Activated T-cell treated with anti-CD3 and anti-CD28 coated beads, Interleukin-2, amount 50 U/mL, for 72 hours (primary cell): ENCODE measurements around the gene RNF207. TPM values are rescaled to one million over a fixed set of nuclear protein-coding genes. Genes with fewer than 3 reads are reported as not detected.
A peak's percentile ranks its signal among the peaks of the same experiment; 100 is the strongest.

Experiments used
- ATAC-seq, 2 donors: fragments of 150-1000 bp; cut with Tn5 transposase; replicated peaks in 1 of 2; 2 replicates each; pipeline ENCODE4 v1.10.0; 2021; ENCODE audit warnings: moderate library complexity in 2 of 2, mild to moderate bottlenecking in 1 of 2
- DNase-seq, 2 donors: peaks; one replicate each; pipeline ENCODE4 v3.0.0; 2021 to 2022; ENCODE audit warnings: mixed read lengths in 1 of 2
- H3K27ac Mint-ChIP-seq: one replicate; pipeline ENCODE4 v1.8.0; 2022; ENCODE audit warnings: mild to moderate bottlenecking, moderate library complexity, mixed read lengths
- H3K27me3 Mint-ChIP-seq: one replicate; pipeline ENCODE4 v1.8.0; 2022; ENCODE audit warnings: low read depth, mixed read lengths
- H3K36me3 Mint-ChIP-seq, 2 donors: one replicate each; pipeline ENCODE4 v1.8.0; 2022; ENCODE audit warnings: mixed read lengths in 2 of 2, mild to moderate bottlenecking in 1 of 2; ENCODE audit not compliant: insufficient read depth in 2 of 2
- H3K4me1 Mint-ChIP-seq: one replicate; pipeline ENCODE4 v1.8.0; 2022; ENCODE audit warnings: low read depth, mixed read lengths
- H3K4me3 Mint-ChIP-seq, 2 donors: one replicate each; pipeline ENCODE4 v1.8.0; 2022; ENCODE audit warnings: mild to moderate bottlenecking in 2 of 2, mixed read lengths in 2 of 2, moderate library complexity in 2 of 2
- H3K9me3 Mint-ChIP-seq, 2 donors: one replicate each; pipeline ENCODE4 v1.8.0; 2022; ENCODE audit warnings: mixed read lengths in 2 of 2
- total RNA-seq, 2 donors: library from RNA; stranded (reverse); gene quantifications; one replicate each; pipeline ENCODE4 v1.2.3, GENCODE V29; 2022

The RNF207 gene
- total RNA-seq = 10 to 100 TPM in 1 of 2 donors, 1 to 10 TPM in 1; 9.5 to 14.9 TPM

GRCh38 chr1:6205849-6206519, at the start of gene RNF207:
Gene RNF207 (plus strand): TSS chr1:6206119. CDS start chr1:6206536, 417 bp downstream.
- Mint-ChIP-seq H3K27ac (no peak within 1 kb of the TSS), H3K9me3 (no peaks in the 10 kb centered on the region), H3K4me1 (peaks cover 5% of the 10 kb centered on the region), H3K27me3 (peaks cover 4% of the 10 kb centered on the region), H3K4me3 (peak within 1 kb of the TSS; percentile 83 to 84), H3K36me3 (no peaks in the 10 kb centered on the region)
- DNase-seq (peak; percentile 72 to 81), ATAC-seq (peak; percentile 75 to 85)

GRCh38 chr1:6157132-6157527, 48.8 kb upstream of the RNF207 start:
- Mint-ChIP-seq H3K4me1 (peaks cover 14% of the 10 kb centered on the region), H3K36me3 (no peaks in the 10 kb centered on the region), H3K4me3 (no peak overlapping the region), H3K27ac (no peak overlapping the region), H3K9me3 (no peaks in the 10 kb centered on the region), H3K27me3 (peaks cover 20% of the 10 kb centered on the region)
- no peak for DNase-seq
- ATAC-seq = no peak

GRCh38 chr1:6157528-6158174, 48.3 kb upstream of the RNF207 start:
- Mint-ChIP-seq H3K36me3 (no peaks in the 10 kb centered on the region), H3K27me3 (peaks cover 20% of the 10 kb centered on the region), H3K4me1 (peaks cover 14% of the 10 kb centered on the region), H3K27ac (no peak overlapping the region), H3K9me3 (no peaks in the 10 kb centered on the region), H3K4me3 (no peak overlapping the region)
- ATAC-seq (peak; percentile 74 to 84), DNase-seq (peak; percentile 32 to 37)

- peaks cover 20% of the 10 kb centered on the region for H3K27me3 Mint-ChIP-seq
- no peak overlapping the region for H3K4me3 Mint-ChIP-seq
- H3K27ac Mint-ChIP-seq = no peak overlapping the region
- no peak for ATAC-seq
- no peak for DNase-seq
- no peaks in the 10 kb centered on the region for H3K9me3 Mint-ChIP-seq
- peaks cover 14% of the 10 kb centered on the region for H3K4me1 Mint-ChIP-seq
- no peaks in the 10 kb centered on the region for H3K36me3 Mint-ChIP-seq
Observed at GRCh38 chr1:6158181-6158580, 47.7 kb upstream of the RNF207 start.

- no peak overlapping the region for H3K4me3 Mint-ChIP-seq
- no peak for DNase-seq
- no peaks in the 10 kb centered on the region for H3K9me3 Mint-ChIP-seq
- peaks cover 14% of the 10 kb centered on the region for H3K4me1 Mint-ChIP-seq
- H3K36me3 Mint-ChIP-seq = no peaks in the 10 kb centered on the region
- H3K27ac Mint-ChIP-seq = no peak overlapping the region
- no peak for ATAC-seq
- H3K27me3 Mint-ChIP-seq = peaks cover 27% of the 10 kb centered on the region
Observed at GRCh38 chr1:6162341-6162740, 43.6 kb upstream of the RNF207 start.

- peaks cover 27% of the 10 kb centered on the region for H3K27me3 Mint-ChIP-seq
- no peaks in the 10 kb centered on the region for H3K9me3 Mint-ChIP-seq
- no peaks in the 10 kb centered on the region for H3K36me3 Mint-ChIP-seq
- no peak for ATAC-seq
- no peak overlapping the region for H3K4me3 Mint-ChIP-seq
- no peak for DNase-seq
- no peak overlapping the region for H3K27ac Mint-ChIP-seq
- peaks cover 10% of the 10 kb centered on the region for H3K4me1 Mint-ChIP-seq
Observed at GRCh38 chr1:6162773-6163172, 43.1 kb upstream of the RNF207 start.

- DNase-seq (no peak), ATAC-seq (no peak)
- no peak overlapping the region for H3K4me3 Mint-ChIP-seq
- H3K9me3 Mint-ChIP-seq = no peaks in the 10 kb centered on the region
- peaks cover 5% of the 10 kb centered on the region for H3K4me1 Mint-ChIP-seq
- H3K27me3 Mint-ChIP-seq = peaks cover 30% of the 10 kb centered on the region
- H3K27ac Mint-ChIP-seq = no peak overlapping the region
- H3K36me3 Mint-ChIP-seq = no peaks in the 10 kb centered on the region
Observed at GRCh38 chr1:6163191-6163972, 42.5 kb upstream of the RNF207 start.

- peaks cover 31% of the 10 kb centered on the region for H3K27me3 Mint-ChIP-seq
- DNase-seq = no peak
Observed at GRCh38 chr1:6163973-6164617, 41.8 kb upstream of the RNF207 start.

GRCh38 chr1:6165027-6165426, 40.9 kb upstream of the RNF207 start:
- Mint-ChIP-seq H3K27ac (no peak overlapping the region), H3K27me3 (peaks cover 25% of the 10 kb centered on the region), H3K4me3 (no peak overlapping the region), H3K36me3 (no peaks in the 10 kb centered on the region), H3K9me3 (no peaks in the 10 kb centered on the region), H3K4me1 (peaks cover 5% of the 10 kb centered on the region)
- ATAC-seq = no peak
- DNase-seq = no peak

More at GRCh38 chr1:6163973-6164617, 41.8 kb upstream of the RNF207 start:
- H3K9me3 Mint-ChIP-seq = no peaks in the 10 kb centered on the region
- peaks cover 5% of the 10 kb centered on the region for H3K4me1 Mint-ChIP-seq
- H3K4me3 Mint-ChIP-seq = no peak overlapping the region
- no peak for ATAC-seq
- H3K36me3 Mint-ChIP-seq = no peaks in the 10 kb centered on the region
- no peak overlapping the region for H3K27ac Mint-ChIP-seq

- Mint-ChIP-seq H3K4me3 (no peak overlapping the region), H3K27me3 (peaks cover 25% of the 10 kb centered on the region), H3K36me3 (no peaks in the 10 kb centered on the region), H3K4me1 (peaks cover 5% of the 10 kb centered on the region), H3K9me3 (no peaks in the 10 kb centered on the region), H3K27ac (no peak overlapping the region)
- no peak for ATAC-seq
- DNase-seq = no peak
Observed at GRCh38 chr1:6165441-6165985, 40.4 kb upstream of the RNF207 start.

GRCh38 chr1:6166221-6166620, 39.7 kb upstream of the RNF207 start:
- no peak for ATAC-seq
- Mint-ChIP-seq H3K9me3 (no peaks in the 10 kb centered on the region), H3K4me3 (no peak overlapping the region), H3K27ac (no peak overlapping the region), H3K27me3 (peaks cover 18% of the 10 kb centered on the region), H3K4me1 (no peaks in the 10 kb centered on the region), H3K36me3 (no peaks in the 10 kb centered on the region)
- no peak for DNase-seq

GRCh38 chr1:6166655-6167390, 39.1 kb upstream of the RNF207 start:
- Mint-ChIP-seq H3K27ac (no peak overlapping the region), H3K27me3 (peaks cover 15% of the 10 kb centered on the region), H3K4me3 (no peak overlapping the region), H3K4me1 (no peaks in the 10 kb centered on the region), H3K36me3 (no peaks in the 10 kb centered on the region), H3K9me3 (no peaks in the 10 kb centered on the region)
- DNase-seq = no peak
- no peak for ATAC-seq
